Gastrocnemius medialis (tissue), 4 donors: Measurements from ENCODE around the gene ITGAL. TPM values are rescaled to one million over a fixed set of nuclear protein-coding genes. Genes with fewer than 3 reads are reported as not detected.
"Not testable (repeated sequence)": the region's sequence is repeated elsewhere in the genome, so short reads cannot be mapped to it uniquely, and the experiment has no call there.

ENCODE experiments used
- ATAC-seq, 2 donors: fragments of 150-250 bp; one replicate each; pipeline ENCODE4 v1.9.1; 2016
- DNase-seq, 2 donors: peaks; one replicate each; pipeline ENCODE4 v3.0.0-alpha.2; 2019
- H3K27ac ChIP-seq, 4 donors: fragments of 200-600 bp; sonication (generic); 1 replicate in 1 of 4; 2 replicates in 3 of 4; pipeline ENCODE4 v1.5.1; 2016 to 2018; ENCODE audit warnings: mild to moderate bottlenecking in 2 of 4, moderate library complexity in 1 of 4
- H3K27me3 ChIP-seq, 3 donors: fragments of 200-600 bp; sonication (generic) in 2 of 3; 1 replicate in 1 of 3; 2 replicates in 2 of 3; pipeline versions ENCODE4 v1.5.1 to v1.6.0; 2016 to 2019; ENCODE audit warnings: mild to moderate bottlenecking in 1 of 3, moderate library complexity in 1 of 3
- H3K36me3 ChIP-seq, 2 donors: fragments of 200-600 bp; sonication (generic) in 1 of 2; one replicate each; pipeline ENCODE4 v1.5.1; 2017 to 2018
- H3K4me1 ChIP-seq, 2 donors: fragments of 200-600 bp; sonication (generic) in 1 of 2; one replicate each; pipeline ENCODE4 v1.5.1; 2016 to 2017; ENCODE audit warnings: mild to moderate bottlenecking in 2 of 2
- H3K4me3 ChIP-seq, 4 donors: fragments of 200-600 bp; sonication (generic) in 3 of 4; 1 replicate in 1 of 4; 2 replicates in 3 of 4; pipeline ENCODE4 v1.5.1; 2016 to 2019; ENCODE audit warnings: mild to moderate bottlenecking in 2 of 4
- H3K9me3 ChIP-seq, 3 donors: fragments of 200-600 bp; sonication (generic) in 2 of 3; 1 replicate in 1 of 3; 2 replicates in 2 of 3; pipeline ENCODE4 v1.5.1; 2016 to 2019
- POLR2A ChIP-seq, 2 donors: fragments of 450-650 bp; IDR thresholded peaks; one replicate each; pipeline ENCODE4 v1.6.1; 2017; ENCODE audit warnings: antibody characterized with exemption in 2 of 2, mild to moderate bottlenecking in 2 of 2, moderate library complexity in 2 of 2
- in situ Hi-C, 4 donors: fragments of 200-750 bp; cut with MboI; loops; one replicate each; pipeline versions ENCODE4 v1.15.0 to v1.8.0; 2017; ENCODE audit warnings: low sequenced_read_pairs in 4 of 4
- intact Hi-C: fragments of 100-400 bp; cut with DNase I; formaldehyde crosslinking; loops from one replicate; pipeline ENCODE4 v1.15.1; 2023; ENCODE audit warnings: low total_unique reads
- total RNA-seq, 4 donors: library from RNA; depleted of rRNA; stranded (reverse); fragments of >200 nt; gene quantifications; one replicate each; pipeline versions ENCODE4 v1.1.0 to v1.2.3, GENCODE V29; 2016
- TF ChIP-seq, protein P1 (sequence below), 5 experiments: fragments of 450-650 bp in 3 of 5; fragments of 200-600 bp in 2 of 5; sonication (generic) in 2 of 5; IDR thresholded peaks in 4 of 5; conservative IDR thresholded peaks in 1 of 5; 1 replicate in 4 of 5; 2 replicates in 1 of 5; pipeline ENCODE4 v1.5.1; 2016 to 2019; ENCODE audit warnings: antibody characterized with exemption in 5 of 5, mild to moderate bottlenecking in 3 of 5, moderate library complexity in 3 of 5

The ITGAL gene
- total RNA-seq, 4 donors from 2014 or later: 0.16 to 1.9 (median 0.86) TPM; not detected in 1

DNA sequence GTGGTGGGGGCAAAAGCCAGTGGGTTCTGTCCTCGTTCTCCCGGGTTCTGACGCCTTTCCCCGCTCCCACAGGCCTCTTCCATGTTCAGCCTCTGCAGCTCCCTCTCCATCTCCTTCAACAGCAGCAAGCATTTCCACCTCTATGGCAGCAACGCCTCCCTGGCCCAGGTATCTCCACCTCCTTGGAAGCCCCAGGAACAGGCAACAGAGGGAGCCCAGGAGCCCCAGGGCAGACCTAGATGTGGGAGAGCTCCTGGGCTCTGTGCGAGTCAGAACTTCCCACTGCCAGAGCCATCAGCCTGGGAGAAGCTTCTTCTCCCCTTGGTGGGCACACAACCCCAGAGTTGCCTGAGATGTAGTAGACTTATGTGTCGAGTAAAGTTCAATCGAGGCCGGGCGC lies 46.0 kb downstream of the ITGAL start:
- Histone ChIP-seq H3K9me3 (no peaks in the 10 kb centered on the region), H3K36me3 (no peaks in the 10 kb centered on the region), H3K4me1 (no peaks in the 10 kb centered on the region), H3K4me3 (no peak overlapping the region), H3K27ac (no peak overlapping the region), H3K27me3 (no peaks in the 10 kb centered on the region)
- ATAC-seq (no peak), DNase-seq (no peak)
- no peak for TF ChIP-seq POLR2A (IDR thresholded peaks at IDR 0.05)
- TF ChIP-seq, protein P1, sequence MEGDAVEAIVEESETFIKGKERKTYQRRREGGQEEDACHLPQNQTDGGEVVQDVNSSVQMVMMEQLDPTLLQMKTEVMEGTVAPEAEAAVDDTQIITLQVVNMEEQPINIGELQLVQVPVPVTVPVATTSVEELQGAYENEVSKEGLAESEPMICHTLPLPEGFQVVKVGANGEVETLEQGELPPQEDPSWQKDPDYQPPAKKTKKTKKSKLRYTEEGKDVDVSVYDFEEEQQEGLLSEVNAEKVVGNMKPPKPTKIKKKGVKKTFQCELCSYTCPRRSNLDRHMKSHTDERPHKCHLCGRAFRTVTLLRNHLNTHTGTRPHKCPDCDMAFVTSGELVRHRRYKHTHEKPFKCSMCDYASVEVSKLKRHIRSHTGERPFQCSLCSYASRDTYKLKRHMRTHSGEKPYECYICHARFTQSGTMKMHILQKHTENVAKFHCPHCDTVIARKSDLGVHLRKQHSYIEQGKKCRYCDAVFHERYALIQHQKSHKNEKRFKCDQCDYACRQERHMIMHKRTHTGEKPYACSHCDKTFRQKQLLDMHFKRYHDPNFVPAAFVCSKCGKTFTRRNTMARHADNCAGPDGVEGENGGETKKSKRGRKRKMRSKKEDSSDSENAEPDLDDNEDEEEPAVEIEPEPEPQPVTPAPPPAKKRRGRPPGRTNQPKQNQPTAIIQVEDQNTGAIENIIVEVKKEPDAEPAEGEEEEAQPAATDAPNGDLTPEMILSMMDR (IDR thresholded peaks at IDR 0.05 in 4 of 5, conservative IDR thresholded peaks at IDR 0.05 in 1 of 5): no peak
- in situ Hi-C loops (loop anchor here in 1 of 4 donors (10.0 kb wide), 1 partner anchor 54 kb away; no protein-coding TSS in a partner anchor), intact Hi-C loops (no loop called here)

DNA sequence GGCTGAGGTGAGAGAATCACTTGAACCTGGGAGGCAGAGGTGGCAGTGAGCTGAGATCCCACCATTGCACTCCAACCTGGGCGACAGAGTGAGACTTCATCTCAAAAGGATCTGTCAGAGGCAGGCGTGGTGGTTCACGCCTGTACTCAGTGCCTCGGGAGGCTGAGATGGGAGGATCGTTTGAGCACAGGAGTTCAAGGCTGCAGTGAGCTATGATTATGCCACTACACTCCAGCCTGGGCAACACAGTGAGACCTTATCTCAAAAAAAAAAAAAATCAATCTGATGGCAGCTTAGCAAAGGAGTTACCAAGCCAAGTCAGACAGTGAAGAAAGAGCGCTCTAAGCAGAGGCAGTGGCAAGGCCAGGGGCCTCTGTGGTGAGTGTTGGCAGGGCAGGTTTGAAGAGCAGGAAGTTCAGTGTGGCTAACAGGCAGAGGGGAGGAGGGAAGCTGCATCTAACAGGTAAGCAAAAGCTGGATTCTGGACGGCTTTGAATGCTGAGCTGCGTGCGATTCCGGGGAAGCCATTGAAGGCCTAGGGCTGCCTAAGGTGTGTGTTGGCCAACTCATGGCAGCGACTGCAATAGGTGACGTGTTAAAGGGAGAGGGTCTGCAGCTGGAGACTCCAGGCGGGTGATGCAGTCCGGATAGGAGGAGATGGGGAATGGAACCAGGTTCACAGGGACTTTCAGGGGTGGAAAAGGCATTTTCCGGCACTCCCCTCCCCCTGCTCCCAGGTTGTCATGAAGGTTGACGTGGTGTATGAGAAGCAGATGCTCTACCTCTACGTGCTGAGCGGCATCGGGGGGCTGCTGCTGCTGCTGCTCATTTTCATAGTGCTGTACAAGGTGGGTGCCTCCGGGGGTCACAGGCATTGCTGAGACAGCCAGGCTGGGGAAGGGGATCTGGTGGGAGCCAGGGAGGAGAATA lies 46.8 kb downstream of the ITGAL start:
- in situ Hi-C loops (loop anchor here in 2 of 4 donors (10.0 kb wide), 2 partner anchors 55 to 85 kb away; partner anchors contain the start of gene DCTPP1 (in 2 of the 2)), intact Hi-C loops (loop anchor here (10.0 kb wide), 1 partner anchor 705 kb away; the partner anchor contains the start of genes PAGR1 and PRRT2)
- ATAC-seq: no peak

DNA sequence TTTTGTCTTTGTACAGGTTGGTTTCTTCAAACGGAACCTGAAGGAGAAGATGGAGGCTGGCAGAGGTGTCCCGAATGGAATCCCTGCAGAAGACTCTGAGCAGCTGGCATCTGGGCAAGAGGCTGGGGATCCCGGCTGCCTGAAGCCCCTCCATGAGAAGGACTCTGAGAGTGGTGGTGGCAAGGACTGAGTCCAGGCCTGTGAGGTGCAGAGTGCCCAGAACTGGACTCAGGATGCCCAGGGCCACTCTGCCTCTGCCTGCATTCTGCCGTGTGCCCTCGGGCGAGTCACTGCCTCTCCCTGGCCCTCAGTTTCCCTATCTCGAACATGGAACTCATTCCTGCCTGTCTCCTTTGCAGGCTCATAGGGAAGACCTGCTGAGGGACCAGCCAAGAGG lies 48.9 kb downstream of the ITGAL start:
- no peak overlapping the region for H3K27ac ChIP-seq
- no peak for ATAC-seq
- intact Hi-C loops: loop anchor here (10.0 kb wide), 1 partner anchor 707 kb away; the partner anchor contains the start of genes PAGR1 and PRRT2
- H3K36me3 ChIP-seq: peaks cover 0 to 10% of the 10 kb centered on the region in 2 donors
- no peak overlapping the region for H3K4me3 ChIP-seq
- peaks cover 3 to 18% of the 10 kb centered on the region in 2 donors for H3K4me1 ChIP-seq
- no peaks in the 10 kb centered on the region for H3K27me3 ChIP-seq
- no peak for DNase-seq
- TF ChIP-seq, protein P1 (IDR thresholded peaks at IDR 0.05 in 4 of 5, conservative IDR thresholded peaks at IDR 0.05 in 1 of 5): no peak
- in situ Hi-C loops: loop anchor here in 2 of 4 donors (10.0 kb wide), 1 partner anchor 87 kb away; the partner anchor contains the start of gene DCTPP1 (in 2 of the 2)
- H3K9me3 ChIP-seq: no peaks in the 10 kb centered on the region

More for the DNA sequence above, 46.8 kb downstream of the ITGAL start:
- H3K4me1 ChIP-seq: peaks cover 0 to 5% of the 10 kb centered on the region in 2 donors
- TF ChIP-seq, protein P1 (IDR thresholded peaks at IDR 0.05 in 4 of 5, conservative IDR thresholded peaks at IDR 0.05 in 1 of 5): no peak
- no peak for TF ChIP-seq POLR2A (IDR thresholded peaks at IDR 0.05)
- H3K27ac ChIP-seq: no peak overlapping the region
- no peaks in the 10 kb centered on the region for H3K27me3 ChIP-seq
- H3K36me3 ChIP-seq: peaks cover 0 to under 1% of the 10 kb centered on the region in 2 donors
- H3K9me3 ChIP-seq: no peaks in the 10 kb centered on the region
- no peak for DNase-seq
- H3K4me3 ChIP-seq: no peak overlapping the region

DNA sequence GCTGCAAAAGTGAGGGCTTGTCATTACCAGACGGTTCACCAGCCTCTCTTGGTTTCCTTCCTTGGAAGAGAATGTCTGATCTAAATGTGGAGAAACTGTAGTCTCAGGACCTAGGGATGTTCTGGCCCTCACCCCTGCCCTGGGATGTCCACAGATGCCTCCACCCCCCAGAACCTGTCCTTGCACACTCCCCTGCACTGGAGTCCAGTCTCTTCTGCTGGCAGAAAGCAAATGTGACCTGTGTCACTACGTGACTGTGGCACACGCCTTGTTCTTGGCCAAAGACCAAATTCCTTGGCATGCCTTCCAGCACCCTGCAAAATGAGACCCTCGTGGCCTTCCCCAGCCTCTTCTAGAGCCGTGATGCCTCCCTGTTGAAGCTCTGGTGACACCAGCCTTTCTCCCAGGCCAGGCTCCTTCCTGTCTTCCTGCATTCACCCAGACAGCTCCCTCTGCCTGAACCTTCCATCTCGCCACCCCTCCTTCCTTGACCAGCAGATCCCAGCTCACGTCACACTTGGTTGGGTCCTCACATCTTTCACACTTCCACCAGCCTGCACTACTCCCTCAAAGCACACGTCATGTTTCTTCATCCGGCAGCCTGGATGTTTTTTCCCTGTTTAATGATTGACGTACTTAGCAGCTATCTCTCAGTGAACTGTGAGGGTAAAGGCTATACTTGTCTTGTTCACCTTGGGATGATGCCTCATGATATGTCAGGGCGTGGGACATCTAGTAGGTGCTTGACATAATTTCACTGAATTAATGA lies 49.5 kb downstream of the ITGAL start:
- Histone ChIP-seq H3K4me1 (peaks cover 3 to 18% of the 10 kb centered on the region in 2 donors), H3K9me3 (no peaks in the 10 kb centered on the region), H3K27me3 (no peaks in the 10 kb centered on the region), H3K36me3 (peaks cover 0 to 10% of the 10 kb centered on the region in 2 donors), H3K27ac (no peak overlapping the region), H3K4me3 (no peak overlapping the region)
- TF ChIP-seq, protein P1 (IDR thresholded peaks at IDR 0.05 in 4 of 5, conservative IDR thresholded peaks at IDR 0.05 in 1 of 5): no peak
- no peak for TF ChIP-seq POLR2A (IDR thresholded peaks at IDR 0.05)
- intact Hi-C loops: loop anchor here (10.0 kb wide), 1 partner anchor 707 kb away; the partner anchor contains the start of genes PAGR1 and PRRT2
- in situ Hi-C loops: loop anchor here in 2 of 4 donors (10.0 kb wide), 1 partner anchor 87 kb away; the partner anchor contains the start of gene DCTPP1 (in 2 of the 2)
- ATAC-seq: no peak
- no peak for DNase-seq

DNA sequence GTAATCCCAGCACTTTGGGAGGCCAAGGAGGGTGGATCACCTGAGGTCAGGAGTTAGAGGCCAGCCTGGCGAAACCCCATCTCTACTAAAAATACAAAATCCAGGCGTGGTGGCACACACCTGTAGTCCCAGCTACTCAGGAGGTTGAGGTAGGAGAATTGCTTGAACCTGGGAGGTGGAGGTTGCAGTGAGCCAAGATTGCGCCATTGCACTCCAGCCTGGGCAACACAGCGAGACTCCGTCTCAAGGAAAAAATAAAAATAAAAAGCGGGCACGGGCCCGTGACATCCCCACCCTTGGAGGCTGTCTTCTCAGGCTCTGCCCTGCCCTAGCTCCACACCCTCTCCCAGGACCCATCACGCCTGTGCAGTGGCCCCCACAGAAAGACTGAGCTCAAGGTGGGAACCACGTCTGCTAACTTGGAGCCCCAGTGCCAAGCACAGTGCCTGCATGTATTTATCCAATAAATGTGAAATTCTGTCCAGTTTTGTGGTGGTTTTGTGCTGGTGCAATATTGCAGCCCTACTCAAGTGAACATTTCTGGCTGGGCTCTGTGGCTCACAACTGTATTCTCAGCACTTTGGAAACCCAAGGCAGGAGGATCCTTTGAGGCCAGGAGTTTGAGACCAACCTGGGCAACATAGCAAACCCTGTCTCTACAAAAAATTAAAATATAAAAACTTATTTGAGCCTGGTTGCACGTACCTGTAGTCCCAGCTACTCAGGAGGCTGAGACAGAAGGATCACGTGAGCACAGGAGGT lies 50.3 kb downstream of the ITGAL start:
- ATAC-seq: not testable (repeated sequence)
- intact Hi-C loops (loop anchor here (10.0 kb wide), 1 partner anchor 708 kb away; the partner anchor contains the start of genes PAGR1 and PRRT2), in situ Hi-C loops (loop anchor here in 2 of 4 donors (10.0 kb wide), 1 partner anchor 88 kb away; the partner anchor contains the start of gene DCTPP1 (in 2 of the 2))

More for the DNA sequence above, 50.3 kb downstream of the ITGAL start:
- not testable (repeated sequence) for H3K27me3 ChIP-seq, H3K9me3 ChIP-seq, DNase-seq, H3K4me3 ChIP-seq, H3K27ac ChIP-seq
- H3K4me1 ChIP-seq: peaks cover 7 to 23% of the 10 kb centered on the region in 2 donors
- peaks cover 0 to 10% of the 10 kb centered on the region in 2 donors for H3K36me3 ChIP-seq
